Measurements from ENCODE around the gene SLC25A28. TPM values are rescaled to one million over a fixed set of nuclear protein-coding genes. Genes with fewer than 3 reads are reported as not detected.

Gene SLC25A28
- total RNA-seq, 6 experiments from 2014 or later = 17.1 to 33.8 (median 23.4) TPM

DNA sequence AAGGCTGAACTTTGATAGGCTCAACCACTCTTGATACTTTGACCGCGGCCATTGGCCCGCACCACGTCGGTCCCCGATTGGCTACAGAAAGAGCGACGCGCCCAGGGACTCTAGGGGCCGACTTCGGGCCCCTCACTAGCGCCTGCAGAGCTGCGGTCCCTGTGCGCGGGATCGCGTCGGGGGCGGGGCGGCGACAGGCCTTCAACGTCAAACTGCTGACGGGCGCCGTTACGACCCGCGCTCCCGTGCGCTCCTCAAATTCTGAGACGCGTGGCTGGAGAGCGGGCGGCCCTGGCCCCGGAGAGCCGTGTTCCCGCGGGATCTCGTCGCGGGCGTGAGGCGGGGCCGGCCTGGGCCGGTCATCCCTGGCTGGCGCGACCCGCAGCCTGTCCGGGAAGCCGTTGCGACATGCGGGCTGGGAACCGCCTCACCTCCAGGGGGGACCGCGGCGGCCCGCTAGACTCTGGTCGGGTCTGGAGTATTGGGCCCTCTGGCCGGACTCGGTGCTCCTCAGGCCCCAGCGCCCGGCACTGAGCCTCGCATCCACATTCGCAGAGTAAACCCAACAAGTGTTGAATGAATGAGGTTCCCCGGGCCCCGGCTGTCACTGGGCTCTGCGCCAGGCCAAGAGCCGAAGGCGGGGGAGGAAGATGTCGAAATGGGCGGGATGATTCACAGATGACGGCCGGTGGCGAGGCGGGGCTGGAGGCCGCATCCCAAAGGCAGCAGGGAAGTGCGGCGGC lies 643 bp upstream of the SLC25A28 start:
- H3K36me3 ChIP-seq = no peaks in the 10 kb centered on the region
- H3K9me3 ChIP-seq = no peaks in the 10 kb centered on the region
- peak; percentile 76 for TF ChIP-seq POLR2A (IDR thresholded peaks at IDR 0.05)
- TF ChIP-seq, protein P1, sequence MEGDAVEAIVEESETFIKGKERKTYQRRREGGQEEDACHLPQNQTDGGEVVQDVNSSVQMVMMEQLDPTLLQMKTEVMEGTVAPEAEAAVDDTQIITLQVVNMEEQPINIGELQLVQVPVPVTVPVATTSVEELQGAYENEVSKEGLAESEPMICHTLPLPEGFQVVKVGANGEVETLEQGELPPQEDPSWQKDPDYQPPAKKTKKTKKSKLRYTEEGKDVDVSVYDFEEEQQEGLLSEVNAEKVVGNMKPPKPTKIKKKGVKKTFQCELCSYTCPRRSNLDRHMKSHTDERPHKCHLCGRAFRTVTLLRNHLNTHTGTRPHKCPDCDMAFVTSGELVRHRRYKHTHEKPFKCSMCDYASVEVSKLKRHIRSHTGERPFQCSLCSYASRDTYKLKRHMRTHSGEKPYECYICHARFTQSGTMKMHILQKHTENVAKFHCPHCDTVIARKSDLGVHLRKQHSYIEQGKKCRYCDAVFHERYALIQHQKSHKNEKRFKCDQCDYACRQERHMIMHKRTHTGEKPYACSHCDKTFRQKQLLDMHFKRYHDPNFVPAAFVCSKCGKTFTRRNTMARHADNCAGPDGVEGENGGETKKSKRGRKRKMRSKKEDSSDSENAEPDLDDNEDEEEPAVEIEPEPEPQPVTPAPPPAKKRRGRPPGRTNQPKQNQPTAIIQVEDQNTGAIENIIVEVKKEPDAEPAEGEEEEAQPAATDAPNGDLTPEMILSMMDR (IDR thresholded peaks at IDR 0.05) = peak in 2 of 4 donors; percentile 5 to 18
- peak overlapping the region; percentile 94 to 98 (median 97) for H3K27ac ChIP-seq
- intact Hi-C loops (cut with DNase I) = loop anchor here (10.0 kb wide), 2 partner anchors 74 to 94 kb away; no protein-coding TSS in a partner anchor
- peak overlapping the region; percentile 53 to 81 (median 80) for H3K4me3 ChIP-seq
- no peaks in the 10 kb centered on the region for H3K27me3 ChIP-seq
- peaks cover 0 to 21% (median 9%) of the 10 kb centered on the region in 4 donors for H3K4me1 ChIP-seq
- peak; percentile 95 to 97 (median 96) for DNase-seq
- peak; percentile 78 to 91 (median 85) for ATAC-seq
- under 1% methylated on average over 31 of the region's 78 CpGs for WGBS (ENCODE audit: insufficient coverage, low coverage, low lambda C conversion rate, missing lambda C conversion rate)

GRCh38 chr10:99619090-99619800 lies 994 bp downstream of the SLC25A28 start:
- H3K4me1 ChIP-seq = peaks cover 0 to 21% (median 9%) of the 10 kb centered on the region in 4 donors
- WGBS (ENCODE audit: insufficient coverage, low coverage, low lambda C conversion rate, missing lambda C conversion rate) = 0% methylated on average over 9 of the region's 9 CpGs
- H3K4me3 ChIP-seq = peak overlapping the region; percentile 74 to 81 (median 80)
- H3K9me3 ChIP-seq = no peaks in the 10 kb centered on the region
- no peak for TF ChIP-seq POLR2A (IDR thresholded peaks at IDR 0.05)
- TF ChIP-seq, protein P1 (IDR thresholded peaks at IDR 0.05) = no peak
- ATAC-seq (no peak), DNase-seq (no peak)
- H3K36me3 ChIP-seq = no peaks in the 10 kb centered on the region
- no peaks in the 10 kb centered on the region for H3K27me3 ChIP-seq
- peak overlapping the region; percentile 70 to 80 (median 76) for H3K27ac ChIP-seq
- intact Hi-C loops (cut with DNase I) = loop anchor here in 1 of 2 donors (10.0 kb wide), 1 partner anchor 224 kb away; no protein-coding TSS in a partner anchor

DNA sequence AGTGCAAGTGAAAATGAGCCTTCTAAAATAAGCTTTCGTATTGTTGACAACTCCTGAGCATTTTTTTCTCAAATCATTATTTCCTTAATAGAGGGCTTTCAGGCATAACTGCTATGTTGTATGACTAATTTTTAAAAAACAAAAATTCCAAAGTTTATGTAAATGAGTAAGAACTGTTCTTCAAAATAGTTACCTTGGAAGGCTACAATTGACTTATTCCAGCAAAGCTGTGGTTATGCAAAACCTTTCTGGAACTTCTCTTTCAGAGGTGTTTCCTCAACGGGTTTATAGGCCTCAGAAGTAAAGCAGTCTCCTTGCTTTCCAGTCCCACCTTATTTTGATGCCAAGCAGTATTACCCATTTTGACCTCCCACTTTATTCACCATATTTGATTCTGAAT lies 2.5 kb downstream of the SLC25A28 start:
- ATAC-seq (no peak), DNase-seq (no peak)
- WGBS (ENCODE audit: insufficient coverage, low coverage, low lambda C conversion rate, missing lambda C conversion rate) = 54% methylated on average over 2 of the region's 2 CpGs
- Histone ChIP-seq H3K4me1 (peaks cover 0 to 21% (median 9%) of the 10 kb centered on the region in 4 donors), H3K4me3 (no peak overlapping the region), H3K27me3 (no peaks in the 10 kb centered on the region), H3K27ac (no peak overlapping the region), H3K36me3 (peaks cover 0 to 5% (median 0%) of the 10 kb centered on the region in 4 donors), H3K9me3 (no peaks in the 10 kb centered on the region)
- TF ChIP-seq POLR2A (IDR thresholded peaks at IDR 0.05) = no peak
- TF ChIP-seq, protein P1 (IDR thresholded peaks at IDR 0.05) = no peak
- intact Hi-C loops (cut with DNase I) = loop anchor here in 1 of 2 donors (10.0 kb wide), 1 partner anchor 223 kb away; no protein-coding TSS in a partner anchor

DNA sequence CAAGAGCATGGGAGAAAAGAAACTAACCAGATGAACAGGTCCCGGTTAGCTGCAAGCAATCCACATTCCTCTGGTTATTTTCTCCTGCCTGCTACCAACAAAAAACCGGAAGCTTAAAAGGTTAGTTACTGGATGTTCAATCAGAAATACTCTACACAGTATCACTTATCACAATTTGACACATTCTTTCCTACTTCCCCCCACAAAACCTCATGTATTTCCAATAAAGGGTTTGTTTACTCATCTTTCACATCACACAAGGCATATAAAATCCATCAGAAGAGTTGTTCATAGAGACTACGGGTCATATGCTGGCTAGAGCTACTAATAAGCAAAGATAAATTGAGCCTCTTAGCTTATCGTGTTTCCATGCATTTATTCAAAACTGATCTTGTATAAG lies 4.8 kb downstream of the SLC25A28 start:
- Histone ChIP-seq H3K4me1 (peaks cover 0 to 14% (median 6%) of the 10 kb centered on the region in 4 donors), H3K4me3 (no peak overlapping the region), H3K27me3 (no peaks in the 10 kb centered on the region), H3K9me3 (no peaks in the 10 kb centered on the region), H3K36me3 (peaks cover 0 to 11% (median 3%) of the 10 kb centered on the region in 4 donors), H3K27ac (no peak overlapping the region)
- intact Hi-C loops (cut with DNase I) = loop anchor here in 1 of 2 donors (10.0 kb wide), 1 partner anchor 221 kb away; no protein-coding TSS in a partner anchor
- no peak for ATAC-seq
- TF ChIP-seq, protein P1 (IDR thresholded peaks at IDR 0.05) = no peak
- no peak for TF ChIP-seq POLR2A (IDR thresholded peaks at IDR 0.05)
- WGBS (ENCODE audit: insufficient coverage, low coverage, low lambda C conversion rate, missing lambda C conversion rate) = 81% methylated on average over 4 of the region's 4 CpGs
- no peak for DNase-seq
